Measurements from ENCODE around the gene RHPN2.

GRCh38 chr19:33096005-33096404, 31.3 kb upstream of the RHPN2 start:
- TF ChIP-seq CTCF (IDR thresholded peaks at IDR 0.05) (no peak), POLR2A (IDR thresholded peaks at IDR 0.05) (no peak)

Data from uterus (tissue), 2 donors.